ENCODE data around the gene BLACAT1.
"Not testable (repeated sequence)": the region's sequence is repeated elsewhere in the genome, so short reads cannot be mapped to it uniquely, and the experiment has no call there.

The BLACAT1 gene

GRCh38 chr1:205483372-205483771 lies 27.5 kb upstream of the BLACAT1 start:
- DNase-seq: no peak

DNA sequence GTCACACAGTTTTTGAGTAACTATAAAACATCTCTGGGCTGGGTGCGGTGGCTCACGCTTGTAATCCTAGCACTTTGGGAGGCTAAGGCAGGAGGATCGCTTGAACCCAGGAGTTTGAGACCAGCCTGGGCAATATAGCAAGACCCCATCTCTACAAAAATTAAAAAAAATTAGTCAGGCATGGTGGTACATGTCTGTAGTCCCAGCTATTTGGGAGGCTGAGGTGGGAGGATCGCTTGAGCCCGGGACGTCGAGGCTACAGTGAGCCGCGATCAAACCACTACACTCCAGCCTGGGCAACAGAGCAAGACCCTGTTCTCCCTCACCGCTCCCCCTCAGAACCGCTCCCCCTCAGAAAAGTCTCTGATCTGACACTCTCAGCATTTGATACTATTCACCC lies 26.7 kb upstream of the BLACAT1 start:
- DNase-seq: not testable (repeated sequence)

DNA sequence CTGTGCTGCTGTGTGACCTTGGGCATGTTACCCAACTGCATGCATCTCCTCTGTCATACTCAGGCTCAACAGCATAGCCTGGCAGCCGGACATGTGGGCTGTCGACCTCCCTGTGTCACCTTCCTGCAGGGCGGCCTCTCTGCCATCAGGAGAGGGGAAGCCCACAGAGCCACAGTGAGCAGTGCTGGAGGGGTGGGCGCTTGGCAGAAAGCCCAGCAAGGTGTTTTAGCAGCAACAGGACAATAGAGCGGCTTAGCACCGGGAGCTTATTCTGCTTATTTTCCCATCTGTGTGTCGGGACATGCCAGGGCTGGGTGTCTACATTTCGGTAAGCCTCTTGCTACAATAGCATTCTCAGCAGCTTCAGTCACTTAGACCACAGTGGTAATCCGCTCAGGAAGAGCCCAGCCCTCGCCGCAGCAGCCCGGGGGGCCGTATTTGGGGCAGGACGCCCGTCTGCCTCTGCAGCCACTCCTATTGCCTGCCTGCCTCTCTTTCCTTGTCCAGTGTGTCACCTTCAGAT lies 25.8 kb upstream of the BLACAT1 start:
- DNase-seq: no peak

DNA sequence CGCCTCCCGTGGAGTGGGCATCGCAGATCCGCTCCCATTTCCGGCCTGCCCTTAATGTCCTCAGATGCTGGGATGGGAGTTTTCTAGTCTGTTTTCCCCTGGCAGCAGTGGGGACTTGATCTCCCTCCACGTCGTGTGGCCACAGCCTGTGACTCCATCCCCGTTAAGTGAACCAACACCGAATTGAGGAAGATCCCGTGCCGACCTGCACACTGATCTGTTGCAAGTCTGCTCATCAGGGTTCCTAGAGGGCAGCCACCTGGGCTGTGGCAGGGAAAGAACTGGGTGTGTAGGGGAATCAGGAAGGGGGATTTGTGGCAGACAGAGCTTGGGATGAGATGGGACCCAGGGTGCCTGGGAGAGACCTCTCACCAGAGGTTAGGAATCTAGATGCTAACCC lies 25.4 kb upstream of the BLACAT1 start:
- DNase-seq: no peak

GRCh38 chr1:205480349-205480985 lies 24.6 kb upstream of the BLACAT1 start:
- peak in 1 of 4 experiments; percentile 22 for DNase-seq

- not testable (repeated sequence) for DNase-seq
Observed at GRCh38 chr1:205478985-205479384, 23.1 kb upstream of the BLACAT1 start.

- no peak for DNase-seq
Observed at GRCh38 chr1:205477759-205478247, 22.0 kb upstream of the BLACAT1 start.

GRCh38 chr1:205477121-205477758 lies 21.4 kb upstream of the BLACAT1 start:
- DNase-seq: no peak

GRCh38 chr1:205476648-205477047 lies 20.8 kb upstream of the BLACAT1 start:
- no peak for DNase-seq

GRCh38 chr1:205475855-205476254 lies 20.0 kb upstream of the BLACAT1 start:
- no peak for DNase-seq

DNA sequence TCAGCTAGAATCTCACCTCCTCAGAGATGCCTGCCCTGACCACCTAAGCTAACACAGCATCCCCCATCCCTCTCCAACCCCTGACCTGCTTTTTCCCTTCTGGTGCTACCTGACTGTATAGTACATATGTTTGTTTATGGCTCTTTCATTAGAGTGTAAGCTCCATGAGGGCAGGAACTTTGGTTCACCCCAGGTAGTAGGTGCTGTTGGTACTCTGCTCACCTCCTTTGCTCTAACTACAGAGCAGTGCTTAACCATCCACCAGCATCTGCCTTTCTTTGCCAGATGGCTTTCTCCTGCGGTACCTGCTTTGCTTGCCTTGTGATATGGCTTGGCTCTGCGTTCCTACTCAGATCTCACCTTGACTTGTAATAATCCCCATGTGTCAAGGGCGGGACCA lies 18.7 kb upstream of the BLACAT1 start:
- DNase-seq: no peak

DNA sequence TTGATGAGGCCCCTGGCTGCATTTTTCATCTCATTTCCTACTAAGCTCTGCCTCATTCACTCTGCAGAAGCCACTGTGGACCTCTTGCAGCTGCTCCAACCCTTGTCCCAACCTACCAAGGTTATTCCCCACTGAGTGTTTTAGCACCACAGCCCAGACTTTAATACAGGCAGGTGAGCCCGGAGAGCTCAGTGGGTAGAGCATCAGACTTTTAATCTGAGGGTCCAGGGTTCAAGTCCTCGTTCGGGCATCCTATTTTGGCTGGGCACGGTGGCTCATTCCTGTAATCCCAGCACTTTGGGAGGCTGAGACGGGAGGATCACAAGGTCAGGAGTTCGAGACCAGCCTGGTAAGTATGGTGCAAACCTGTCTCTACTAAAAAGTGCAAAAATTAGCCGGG lies 18.1 kb upstream of the BLACAT1 start:
- DNase-seq: no peak

- no peak for DNase-seq
Observed at GRCh38 chr1:205473475-205473874, 17.6 kb upstream of the BLACAT1 start.

DNA sequence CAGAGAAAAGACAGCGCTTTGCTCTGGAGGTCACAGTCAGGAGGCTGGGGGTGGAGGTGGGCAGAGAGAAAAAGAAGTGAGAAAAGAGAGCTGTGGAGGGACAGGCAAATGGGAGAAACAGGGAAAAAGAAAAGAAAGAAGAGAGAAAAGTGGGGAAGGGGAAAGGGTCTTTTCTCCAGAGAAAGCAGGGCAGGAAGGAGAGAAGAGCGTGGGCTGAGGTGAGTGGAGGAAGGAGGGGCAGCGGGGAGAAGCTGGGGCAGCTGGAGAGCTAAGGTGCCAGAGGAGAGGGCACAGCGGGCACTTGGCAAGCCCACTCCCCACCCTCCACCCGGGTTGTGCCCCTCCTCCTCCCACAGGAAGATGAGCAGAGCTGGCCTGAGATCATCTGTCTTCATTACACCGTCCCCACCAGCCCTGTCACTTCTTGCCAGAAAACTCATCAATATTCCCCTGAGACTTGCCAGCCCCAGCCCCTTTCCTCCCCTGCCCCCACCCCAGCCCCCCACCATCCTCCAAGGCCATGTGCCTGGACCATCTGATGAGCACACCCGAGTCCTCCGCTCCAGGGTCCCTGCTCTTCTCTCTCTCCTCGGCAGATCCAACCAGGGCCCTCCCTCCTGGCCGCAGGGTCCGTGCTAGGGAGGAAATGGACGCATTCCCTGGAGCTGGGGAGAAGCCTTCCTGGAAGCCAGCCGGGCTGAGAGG lies 17.0 kb upstream of the BLACAT1 start:
- no peak for DNase-seq

DNA sequence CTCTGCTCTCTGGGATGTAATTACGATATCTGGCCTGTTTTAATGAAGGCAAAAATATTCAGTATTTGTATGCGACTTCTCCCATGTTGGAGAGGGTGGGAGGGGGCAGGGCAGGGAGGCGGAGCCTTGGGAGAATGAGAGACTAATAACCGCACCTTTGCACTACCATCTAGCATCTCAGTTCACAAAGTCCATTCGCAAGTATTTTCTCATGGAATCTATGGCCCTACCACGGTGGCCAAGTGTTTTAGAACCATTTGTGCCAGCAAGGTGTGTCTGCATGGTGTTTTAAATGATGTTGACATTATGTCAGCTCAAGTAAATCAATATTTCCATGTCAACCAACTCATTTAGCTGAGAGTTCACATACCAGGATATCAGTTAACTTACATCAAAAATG lies 14.3 kb upstream of the BLACAT1 start:
- DNase-seq: no peak

DNA sequence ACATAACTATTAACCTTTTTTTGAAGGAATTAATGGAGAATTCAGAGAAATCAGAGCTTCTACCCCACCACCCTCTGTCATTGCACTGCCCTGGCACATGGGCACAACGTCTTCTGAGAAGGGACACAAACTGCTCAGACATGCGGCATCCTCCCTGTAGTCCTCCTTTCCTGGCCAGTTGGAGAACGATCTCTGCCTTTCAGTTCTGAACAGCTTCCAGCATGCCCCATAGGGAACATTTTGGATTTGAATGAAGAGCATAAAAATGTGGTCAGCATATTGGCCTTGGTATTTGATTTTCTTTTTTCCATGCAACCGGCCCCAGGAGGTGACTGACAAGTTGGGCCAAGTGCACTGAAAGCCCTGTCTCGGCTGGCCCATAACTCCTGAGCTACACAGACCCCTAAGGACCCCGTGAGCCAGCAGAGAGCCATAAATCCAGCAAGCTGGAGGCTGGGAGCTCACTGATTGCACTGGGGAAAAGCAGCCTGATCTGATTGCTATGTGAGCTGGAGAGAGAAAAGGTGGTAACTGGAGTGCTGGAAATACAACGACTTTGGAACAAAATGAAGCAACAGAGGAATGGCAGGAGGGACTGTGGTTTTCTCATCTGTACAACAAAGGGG lies 10.9 kb upstream of the BLACAT1 start:
- no peak for DNase-seq

DNA sequence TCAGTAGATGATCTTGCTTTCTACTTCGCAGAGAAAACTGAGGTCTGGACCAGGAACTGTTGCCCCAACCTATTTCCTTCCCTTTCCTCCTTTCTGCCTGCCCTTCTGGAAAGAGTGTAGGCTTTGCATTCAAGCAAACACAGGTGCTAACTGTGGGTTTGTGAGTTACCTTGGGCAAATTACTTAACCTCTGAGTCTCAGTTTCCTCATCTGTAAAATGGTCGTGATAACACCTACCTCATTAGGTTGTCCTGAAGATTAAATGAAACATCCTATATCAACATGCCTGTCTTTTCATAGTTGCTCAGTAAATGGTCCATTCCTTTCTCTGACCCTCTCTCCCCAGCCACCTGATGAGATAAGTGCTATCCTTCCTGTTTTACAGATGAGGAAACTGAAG lies 9.5 kb upstream of the BLACAT1 start:
- DNase-seq: no peak

GRCh38 chr1:205458777-205459566 lies 3.1 kb upstream of the BLACAT1 start:
- no peak for DNase-seq

- no peak for DNase-seq
Observed at GRCh38 chr1:205456868-205457745, 1.3 kb upstream of the BLACAT1 start.

- DNase-seq: no peak
Observed at GRCh38 chr1:205456383-205456867, 580 bp upstream of the BLACAT1 start.

- no peak for DNase-seq
Observed at GRCh38 chr1:205454903-205455335, 926 bp downstream of the BLACAT1 start.

All from activated CD4-positive, CD25-positive, alpha-beta regulatory T cell (primary cell).